ENCODE data around the gene HSPB6.

HSPB6 gene

GRCh38 chr19:35789978-35790944 is 33.4 kb upstream of the HSPB6 start:
- Histone ChIP-seq H3K36me3 (ENCODE audit: insufficient read depth, low read length) (no peaks in the 10 kb centered on the region), H3K9ac (ENCODE audit: low read depth, low read length) (no peak overlapping the region), H3K9me3 (ENCODE audit: control insufficient read depth, insufficient read depth, low read length) (no peaks in the 10 kb centered on the region), H3K4me1 (ENCODE audit: insufficient read depth, low read length) (no peaks in the 10 kb centered on the region)

GRCh38 chr19:35789195-35789977 is 32.6 kb upstream of the HSPB6 start:
- Histone ChIP-seq H3K9ac (ENCODE audit: low read depth, low read length) (no peak overlapping the region), H3K36me3 (ENCODE audit: insufficient read depth, low read length) (no peaks in the 10 kb centered on the region), H3K9me3 (ENCODE audit: control insufficient read depth, insufficient read depth, low read length) (no peaks in the 10 kb centered on the region), H3K4me1 (ENCODE audit: insufficient read depth, low read length) (no peaks in the 10 kb centered on the region)

GRCh38 chr19:35788205-35788960 is 31.6 kb upstream of the HSPB6 start:
- Histone ChIP-seq H3K9ac (ENCODE audit: low read depth, low read length) (no peak overlapping the region), H3K9me3 (ENCODE audit: control insufficient read depth, insufficient read depth, low read length) (no peaks in the 10 kb centered on the region), H3K4me1 (ENCODE audit: insufficient read depth, low read length) (0 out of 2 replicates have a peak, but pooled peaks cover under 1% of the 10 kb centered on the region), H3K36me3 (ENCODE audit: insufficient read depth, low read length) (no peaks in the 10 kb centered on the region)

GRCh38 chr19:35787227-35787799 is 30.5 kb upstream of the HSPB6 start:
- Histone ChIP-seq H3K36me3 (ENCODE audit: insufficient read depth, low read length) (no peaks in the 10 kb centered on the region), H3K9me3 (ENCODE audit: control insufficient read depth, insufficient read depth, low read length) (no peaks in the 10 kb centered on the region), H3K4me1 (ENCODE audit: insufficient read depth, low read length) (0 out of 2 replicates have a peak, but pooled peaks cover 5% of the 10 kb centered on the region), H3K9ac (ENCODE audit: low read depth, low read length) (no peak overlapping the region)

GRCh38 chr19:35786299-35787160 is 29.7 kb upstream of the HSPB6 start:
- H3K4me1 ChIP-seq (ENCODE audit: insufficient read depth, low read length), result 0 out of 2 replicates have a peak, but pooled peaks cover 9% of the 10 kb centered on the region
- no peak overlapping the region for H3K9ac ChIP-seq (ENCODE audit: low read depth, low read length)
- no peaks in the 10 kb centered on the region for H3K36me3 ChIP-seq (ENCODE audit: insufficient read depth, low read length)

GRCh38 chr19:35785339-35785627 is 28.5 kb upstream of the HSPB6 start:
- H3K9ac ChIP-seq (ENCODE audit: low read depth, low read length), result peak overlapping the region; percentile 66
- no peaks in the 10 kb centered on the region for H3K36me3 ChIP-seq (ENCODE audit: insufficient read depth, low read length)
- no peaks in the 10 kb centered on the region for H3K9me3 ChIP-seq (ENCODE audit: control insufficient read depth, insufficient read depth, low read length)
- H3K4me1 ChIP-seq (ENCODE audit: insufficient read depth, low read length), result 0 out of 2 replicates have a peak, but pooled peaks cover 12% of the 10 kb centered on the region

More at GRCh38 chr19:35786299-35787160, 29.7 kb upstream of the HSPB6 start:
- no peaks in the 10 kb centered on the region for H3K9me3 ChIP-seq (ENCODE audit: control insufficient read depth, insufficient read depth, low read length)

GRCh38 chr19:35784503-35785338 is 27.9 kb upstream of the HSPB6 start:
- H3K9me3 ChIP-seq (ENCODE audit: control insufficient read depth, insufficient read depth, low read length), result no peaks in the 10 kb centered on the region
- 0 out of 2 replicates have a peak, but pooled peaks cover 12% of the 10 kb centered on the region for H3K4me1 ChIP-seq (ENCODE audit: insufficient read depth, low read length)
- peak overlapping the region; percentile 66 for H3K9ac ChIP-seq (ENCODE audit: low read depth, low read length)
- no peaks in the 10 kb centered on the region for H3K36me3 ChIP-seq (ENCODE audit: insufficient read depth, low read length)

- H3K9ac ChIP-seq (ENCODE audit: low read depth, low read length), result peak overlapping the region; percentile 66; the same call in 1 of the 2 replicates
- no peaks in the 10 kb centered on the region for H3K9me3 ChIP-seq (ENCODE audit: control insufficient read depth, insufficient read depth, low read length)
- H3K4me1 ChIP-seq (ENCODE audit: insufficient read depth, low read length), result 0 out of 2 replicates have a peak, but pooled peaks cover 12% of the 10 kb centered on the region
- no peaks in the 10 kb centered on the region for H3K36me3 ChIP-seq (ENCODE audit: insufficient read depth, low read length)
Measured at GRCh38 chr19:35783469-35784434, 26.9 kb upstream of the HSPB6 start.

GRCh38 chr19:35782589-35782988 is 25.8 kb upstream of the HSPB6 start:
- Histone ChIP-seq H3K9me3 (ENCODE audit: control insufficient read depth, insufficient read depth, low read length) (no peaks in the 10 kb centered on the region), H3K9ac (ENCODE audit: low read depth, low read length) (no peak overlapping the region), H3K4me1 (ENCODE audit: insufficient read depth, low read length) (peaks cover 14% of the 10 kb centered on the region; the same call in 1 of the 2 replicates), H3K36me3 (ENCODE audit: insufficient read depth, low read length) (no peaks in the 10 kb centered on the region)

GRCh38 chr19:35781650-35782049 is 24.8 kb upstream of the HSPB6 start:
- H3K36me3 ChIP-seq (ENCODE audit: insufficient read depth, low read length), result no peaks in the 10 kb centered on the region
- H3K9me3 ChIP-seq (ENCODE audit: control insufficient read depth, insufficient read depth, low read length), result no peaks in the 10 kb centered on the region
- H3K9ac ChIP-seq (ENCODE audit: low read depth, low read length), result no peak overlapping the region
- H3K4me1 ChIP-seq (ENCODE audit: insufficient read depth, low read length), result peaks cover 21% of the 10 kb centered on the region

- H3K9me3 ChIP-seq (ENCODE audit: control insufficient read depth, insufficient read depth, low read length), result no peaks in the 10 kb centered on the region
- H3K9ac ChIP-seq (ENCODE audit: low read depth, low read length), result no peak overlapping the region
- H3K36me3 ChIP-seq (ENCODE audit: insufficient read depth, low read length), result no peaks in the 10 kb centered on the region
- peaks cover 26% of the 10 kb centered on the region for H3K4me1 ChIP-seq (ENCODE audit: insufficient read depth, low read length)
Measured at GRCh38 chr19:35780717-35781116, 23.9 kb upstream of the HSPB6 start.

- Histone ChIP-seq H3K4me1 (ENCODE audit: insufficient read depth, low read length) (peaks cover 26% of the 10 kb centered on the region), H3K36me3 (ENCODE audit: insufficient read depth, low read length) (no peaks in the 10 kb centered on the region), H3K9me3 (ENCODE audit: control insufficient read depth, insufficient read depth, low read length) (no peaks in the 10 kb centered on the region), H3K9ac (ENCODE audit: low read depth, low read length) (no peak overlapping the region)
Measured at GRCh38 chr19:35780058-35780457, 23.2 kb upstream of the HSPB6 start.

Data from ES-I3 (cell line).